Right ventricle myocardium superior (tissue), 1 donor: ENCODE measurements around the gene HIGD1A. TPM values are rescaled to one million over a fixed set of nuclear protein-coding genes. Genes with fewer than 3 reads are reported as not detected.

Source experiments
- ATAC-seq: fragments of 200-7000 bp; cut with Tn5 transposase; one replicate; pipeline ENCODE4 v1.9.1; 2020; ENCODE audit warnings: mild to moderate bottlenecking; ENCODE audit not compliant: poor library complexity
- DNase-seq: peaks from one replicate; pipeline ENCODE4 v3.0.0-alpha.2; 2020
- intact Hi-C: fragments of 100-400 bp; cut with DNase I; formaldehyde crosslinking; loops from one replicate; pipeline ENCODE4 v1.11.2; 2022
- total RNA-seq: library from RNA; stranded (reverse); fragmentation: NEBNext Ultra II Directional; extraction: Animal tissue kit (Norgen Biotek cat#: 25700); gene quantifications from one replicate; pipeline ENCODE4 v1.2.1, GENCODE V29; 2021
- donor health status: DM: no; HTN: yes; CAD: no; lungs with severe emphysema.

HIGD1A gene
- total RNA-seq, 1 donor from 2014 or later: 320 TPM

- DNase-seq (peak; percentile 60), ATAC-seq (peak; percentile 16)
- intact Hi-C loops: no loop called here
Measured at GRCh38 chr3:42805141-42805821, 991 bp upstream of the HIGD1A start.

- no peak for ATAC-seq
- no peak for DNase-seq
- intact Hi-C loops: no loop called here
Measured at GRCh38 chr3:42804831-42805132, 492 bp upstream of the HIGD1A start.

GRCh38 chr3:42803414-42804105, 730 bp downstream of the HIGD1A start:
- DNase-seq (peak; percentile 68), ATAC-seq (peak; percentile 71)
- intact Hi-C loops: no loop called here

GRCh38 chr3:42802876-42803413, 1.3 kb downstream of the HIGD1A start:
- no peak for DNase-seq
- intact Hi-C loops: no loop called here
- no peak for ATAC-seq

GRCh38 chr3:42801784-42802183, 2.5 kb downstream of the HIGD1A start:
- no peak for DNase-seq
- intact Hi-C loops: no loop called here
- no peak for ATAC-seq

GRCh38 chr3:42801048-42801620, 3.2 kb downstream of the HIGD1A start:
- no peak for DNase-seq
- no peak for ATAC-seq
- intact Hi-C loops: no loop called here

- ATAC-seq (no peak), DNase-seq (no peak)
- intact Hi-C loops: no loop called here
Measured at GRCh38 chr3:42800251-42800650, 4.0 kb downstream of the HIGD1A start.

- DNase-seq: no peak
- intact Hi-C loops: no loop called here
Measured at GRCh38 chr3:42799376-42799775, 4.9 kb downstream of the HIGD1A start.

GRCh38 chr3:42796332-42796885, 7.9 kb downstream of the HIGD1A start:
- DNase-seq (no peak), ATAC-seq (no peak)
- intact Hi-C loops: no loop called here

More at GRCh38 chr3:42799376-42799775, 4.9 kb downstream of the HIGD1A start:
- no peak for ATAC-seq

- no peak for ATAC-seq
- intact Hi-C loops: no loop called here
- no peak for DNase-seq
Measured at GRCh38 chr3:42795621-42796181, 8.6 kb downstream of the HIGD1A start.

GRCh38 chr3:42790714-42791229, 13.5 kb downstream of the HIGD1A start:
- no peak for ATAC-seq
- no peak for DNase-seq
- intact Hi-C loops: no loop called here

- ATAC-seq (no peak), DNase-seq (no peak)
- intact Hi-C loops: no loop called here
Measured at GRCh38 chr3:42786631-42787030, 17.7 kb downstream of the HIGD1A start.

GRCh38 chr3:42786212-42786611, 18.1 kb downstream of the HIGD1A start:
- ATAC-seq (no peak), DNase-seq (no peak)
- intact Hi-C loops: no loop called here

- DNase-seq (no peak), ATAC-seq (peak; percentile 70)
- intact Hi-C loops: loop anchor here (5.0 kb wide), 2 partner anchors 51 to 101 kb away; no protein-coding TSS in a partner anchor
Measured at GRCh38 chr3:42780892-42781700, 23.2 kb downstream of the HIGD1A start.

GRCh38 chr3:42780398-42780797, 23.9 kb downstream of the HIGD1A start:
- intact Hi-C loops: loop anchor here (5.0 kb wide), 2 partner anchors 52 to 102 kb away; no protein-coding TSS in a partner anchor
- no peak for ATAC-seq
- no peak for DNase-seq

- ATAC-seq (peak; percentile 59), DNase-seq (no peak)
- intact Hi-C loops: no loop called here
Measured at GRCh38 chr3:42778644-42779043, 25.6 kb downstream of the HIGD1A start.

GRCh38 chr3:42773409-42773751, 30.9 kb downstream of the HIGD1A start:
- intact Hi-C loops: no loop called here
- ATAC-seq (peak; percentile 5), DNase-seq (no peak)

- intact Hi-C loops: no loop called here
- DNase-seq: peak; percentile 99
- ATAC-seq: peak; percentile 96
Measured at GRCh38 chr3:42772670-42773408, 31.5 kb downstream of the HIGD1A start, which contains the start of gene CCDC13. Gene CCDC13 (minus strand): TSS chr3:42773253. CDS start chr3:42758345, 14,908 bp downstream.
